Stimulated activated CD4-positive, alpha-beta T cell treated with anti-CD3 and anti-CD28 coated beads, Interleukin-2, amount 100 ng/mL, for 4 hours (primary cell): ENCODE data around the gene HMX1.

ENCODE experiments used
- DNase-seq: peaks from one replicate; pipeline ENCODE4 v3.0.0-alpha.2; 2020; ENCODE audit warnings: low read depth

HMX1 gene

DNA sequence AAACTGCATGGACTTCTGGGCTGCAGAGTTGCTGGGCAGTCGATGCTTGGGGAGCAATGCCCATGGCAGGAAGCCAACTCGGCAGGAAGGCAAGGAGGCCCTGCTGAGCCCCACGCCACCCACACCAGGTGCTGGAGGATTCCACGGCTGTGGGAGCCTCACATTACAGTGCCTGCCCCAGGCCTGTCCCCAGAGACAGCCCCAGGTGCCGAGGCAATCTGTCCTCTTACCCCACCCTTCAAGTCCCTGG, 53.9 kb downstream of the HMX1 start:
- DNase-seq: no peak

GRCh38 chr4:8817096-8817812, 54.4 kb downstream of the HMX1 start:
- no peak for DNase-seq
